OCI-LY7 (cell line): ENCODE data around the gene TMEM204. TPM values are rescaled to one million over a fixed set of nuclear protein-coding genes. Genes with fewer than 3 reads are reported as not detected.

Experiments used
- BruUV-seq: library from RNA; stranded (reverse); fragments of 400-500 nt; replicated peaks from 2 replicates; lab custom pipeline; 2021; lab: Mats Ljungman, UMichigan
- CTCF ChIA-PET: fragments of 300-600 bp; sonication (Branson Sonifier 250); formaldehyde crosslinking; loops from one replicate; lab custom pipeline; 2022; ENCODE audit warnings: antibody characterized with exemption; ENCODE audit not compliant: unreplicated experiment; lab: Charles Lee
- POLR2A ChIA-PET: fragments of 300-600 bp; sonication (Branson Sonifier 250); formaldehyde crosslinking; loops from one replicate; lab custom pipeline; 2022; ENCODE audit warnings: antibody characterized with exemption; lab: Charles Lee
- DNase-seq: peaks from one replicate; pipeline ENCODE4 v3.0.0-alpha.2; 2015; ENCODE audit warnings: low spot score
- H2AFZ ChIP-seq: fragments of 200-600 bp; sonication (generic), shearing (Covaris generic); 2 replicates; pipeline ENCODE4 v1.6.1; 2014; ENCODE audit warnings: mild to moderate bottlenecking, antibody characterized with exemption, low read length, moderate library complexity
- H3K27ac ChIP-seq: fragments of 200-600 bp; sonication (generic); 2 replicates; pipeline ENCODE4 v1.5.1; 2014; ENCODE audit warnings: mixed run types, low read depth, mild to moderate bottlenecking, moderate library complexity, low read length, inconsistent platforms; ENCODE audit not compliant: poor library complexity, severe bottlenecking
- H3K36me3 ChIP-seq: fragments of 200-600 bp; sonication (generic); 2 replicates; pipeline ENCODE4 v1.6.1; 2014; ENCODE audit warnings: mild to moderate bottlenecking, antibody characterized with exemption, low read length, moderate library complexity, mixed read lengths; ENCODE audit not compliant: insufficient read depth
- H3K4me1 ChIP-seq: fragments of 200-600 bp; sonication (generic); 2 replicates; pipeline ENCODE4 v1.5.1; 2014; ENCODE audit warnings: mild to moderate bottlenecking, low read length; ENCODE audit not compliant: insufficient read depth, poor library complexity, severe bottlenecking
- H3K4me2 ChIP-seq: fragments of 200-600 bp; sonication (generic); 2 replicates; pipeline ENCODE4 v1.6.1; 2014; ENCODE audit warnings: mild to moderate bottlenecking, low read length
- H3K4me3 ChIP-seq: fragments of 200-600 bp; sonication (generic); 2 replicates; pipeline ENCODE4 v1.5.1; 2014; ENCODE audit warnings: mild to moderate bottlenecking, low read depth, low read length; ENCODE audit not compliant: poor library complexity, severe bottlenecking
- H3K79me2 ChIP-seq: fragments of 200-600 bp; sonication (generic); 2 replicates; pipeline ENCODE4 v1.6.1; 2016; ENCODE audit warnings: low read depth, mild to moderate bottlenecking, low read length, moderate library complexity, mixed read lengths; ENCODE audit not compliant: insufficient read depth
- H3K9me2 ChIP-seq: fragments of 200-600 bp; sonication (generic); 2 replicates; pipeline ENCODE4 v1.6.1; 2016; ENCODE audit warnings: mild to moderate bottlenecking, low read length, mixed read lengths; ENCODE audit not compliant: insufficient read depth
- H3K9me3 ChIP-seq: fragments of 200-600 bp; sonication (generic); 2 replicates; pipeline ENCODE4 v1.6.1; 2014; ENCODE audit warnings: mild to moderate bottlenecking, mixed run types, low read length, mixed read lengths
- H4K20me1 ChIP-seq: fragments of 200-600 bp; sonication (generic); 2 replicates; pipeline ENCODE4 v1.6.1; 2014; ENCODE audit warnings: mild to moderate bottlenecking, antibody characterized with exemption, low read length, moderate library complexity, mixed read lengths; ENCODE audit not compliant: insufficient read depth
- CTCF ChIP-seq: fragments of 200-600 bp; sonication (generic); conservative IDR thresholded peaks from 2 replicates; pipeline ENCODE4 v1.5.1; 2014; ENCODE audit warnings: mild to moderate bottlenecking, antibody characterized with exemption, low read length, moderate library complexity, mixed read lengths
- EZH2phosphoT487 ChIP-seq: fragments of 200-600 bp; sonication (generic); IDR thresholded peaks from 2 replicates; pipeline ENCODE4 v1.6.1; 2018; ENCODE audit warnings: low read depth, borderline replicate concordance, mild to moderate bottlenecking, mixed run types, antibody characterized with exemption, low read length, moderate library complexity, mixed read lengths
- intact Hi-C: fragments of 100-400 bp; cut with micrococcal nuclease; formaldehyde crosslinking; loops from one replicate; pipeline ENCODE4 v1.10.0; 2022; ENCODE audit not compliant: unreplicated experiment
- total RNA-seq, 2 experiments: library from RNA; depleted of rRNA in 1 of 2; stranded (reverse); fragments of >200 nt in 1 of 2; shearing (Covaris generic) in 1 of 2; gene quantifications; 2 replicates each; pipeline ENCODE4 v1.2.3, GENCODE V29; 2014 to 2022

TMEM204 gene
- total RNA-seq, 2 experiments from 2014 or later = not detected

- H3K9me2 ChIP-seq = no peaks in the 10 kb centered on the region
- no peak overlapping the region for H3K27ac ChIP-seq
- intact Hi-C loops = no loop called here
- H3K9me3 ChIP-seq = no peaks in the 10 kb centered on the region
- no peaks in the 10 kb centered on the region for H3K36me3 ChIP-seq
- H3K79me2 ChIP-seq = no peaks in the 10 kb centered on the region
- POLR2A ChIA-PET = no interaction called here
- no peaks in the 10 kb centered on the region for H4K20me1 ChIP-seq
- no TSS peak for BruUV-seq
- no peaks in the 10 kb centered on the region for H3K4me1 ChIP-seq
- DNase-seq = no peak
- CTCF ChIA-PET = no interaction called here
- TF ChIP-seq EZH2phosphoT487 (no peak), CTCF (no peak)
- no peak overlapping the region for H2AFZ ChIP-seq
- no peak overlapping the region for H3K4me3 ChIP-seq
- no peak overlapping the region for H3K4me2 ChIP-seq
Observed at GRCh38 chr16:1571012-1571671, 37.7 kb downstream of the TMEM204 start.

- no peaks in the 10 kb centered on the region for H3K36me3 ChIP-seq
- POLR2A ChIA-PET = no interaction called here
- no peak overlapping the region for H3K4me3 ChIP-seq
- no peak overlapping the region for H2AFZ ChIP-seq
- no peaks in the 10 kb centered on the region for H3K79me2 ChIP-seq
- no peaks in the 10 kb centered on the region for H3K4me1 ChIP-seq
- H3K4me2 ChIP-seq = no peak overlapping the region
- BruUV-seq = no TSS peak
- intact Hi-C loops = no loop called here
- no peak overlapping the region for H3K27ac ChIP-seq
- DNase-seq = no peak
- CTCF ChIA-PET = no interaction called here
- no peak for TF ChIP-seq EZH2phosphoT487
- TF ChIP-seq CTCF = no peak
- H3K9me2 ChIP-seq = no peaks in the 10 kb centered on the region
- H4K20me1 ChIP-seq = no peaks in the 10 kb centered on the region
- no peaks in the 10 kb centered on the region for H3K9me3 ChIP-seq
Observed at GRCh38 chr16:1572673-1573072, 39.2 kb downstream of the TMEM204 start.

GRCh38 chr16:1573301-1573700, 39.8 kb downstream of the TMEM204 start:
- Histone ChIP-seq H3K4me3 (no peak overlapping the region), H3K4me2 (no peak overlapping the region), H4K20me1 (no peaks in the 10 kb centered on the region), H3K4me1 (no peaks in the 10 kb centered on the region), H3K36me3 (no peaks in the 10 kb centered on the region), H3K79me2 (no peaks in the 10 kb centered on the region), H3K27ac (no peak overlapping the region), H3K9me3 (no peaks in the 10 kb centered on the region), H2AFZ (no peak overlapping the region), H3K9me2 (no peaks in the 10 kb centered on the region)
- DNase-seq = no peak
- ChIA-PET POLR2A (no interaction called here), CTCF (no interaction called here)
- no TSS peak for BruUV-seq
- intact Hi-C loops = no loop called here
- TF ChIP-seq CTCF (no peak), EZH2phosphoT487 (no peak)
